K562 (cell line): Measurements from ENCODE around the gene NRXN3. TPM values are rescaled to one million over a fixed set of nuclear protein-coding genes. Genes with fewer than 3 reads are reported as not detected.

Experiments used
- ATAC-seq: fragments of 200-7000 bp; cut with Tn5 transposase; 3 replicates; pipeline ENCODE4 v1.9.1; 2020; ENCODE audit warnings: moderate library complexity
- BruUV-seq: library from RNA; stranded (reverse); fragments of 400-500 nt; replicated peaks from 2 replicates; lab custom pipeline; 2021; lab: Mats Ljungman, UMichigan
- CTCF ChIA-PET: fragments of 300-600 bp; formaldehyde crosslinking; extraction: SDS; loops from one replicate; lab custom pipeline; 2021; ENCODE audit warnings: low intra/inter-chr PET ratio; lab: Yijun Ruan, JAX
- POLR2A ChIA-PET: fragments of 300-600, 350-650 bp; sonication (Branson Sonifier 250); formaldehyde crosslinking; extraction: SDS; loops from one replicate; lab custom pipeline; 2021; ENCODE audit warnings: antibody characterized with exemption, inconsistent platforms; lab: Yijun Ruan, JAX
- DNase-seq, 4 experiments: peaks; one replicate each; pipeline versions ENCODE4 v3.0.0 to v3.0.0-alpha.2; 2011 to 2018; ENCODE audit warnings: low spot score in 3 of 4, mixed read lengths in 3 of 4; ENCODE audit errors: extremely low read depth in 1 of 4
- FAIRE-seq: peaks from 2 replicates; lab custom pipeline; 2011; peaks lifted over from hg19 to GRCh38; lab: Jason Lieb, UNC
- H2AFZ ChIP-seq: 2 replicates; pipeline ENCODE4 v1.6.0; 2011; ENCODE audit warnings: low read depth, low read length, control low read depth, inconsistent platforms
- H3K27ac ChIP-seq: fragments of 200-600 bp; 3 replicates; pipeline ENCODE4 v1.8.0; 2011; ENCODE audit warnings: low read depth, mild to moderate bottlenecking, control low read depth, inconsistent platforms, low read length, moderate library complexity, mixed read lengths; ENCODE audit errors: extremely low read depth
- H3K27me3 ChIP-seq, 2 experiments: fragments of 300-600 bp in 1 of 2; 2 replicates in 1 of 2; 3 replicates in 1 of 2; pipeline versions ENCODE4 v1.6.0 to v1.8.0; 2011; ENCODE audit warnings: inconsistent platforms in 2 of 2, low read length in 2 of 2, mild to moderate bottlenecking in 1 of 2, mixed read lengths in 1 of 2, moderate library complexity in 1 of 2; ENCODE audit not compliant: control insufficient read depth in 2 of 2, insufficient read depth in 2 of 2
- H3K36me3 ChIP-seq: fragments of 300-600 bp; 3 replicates; pipeline ENCODE4 v1.8.0; 2011; ENCODE audit warnings: mild to moderate bottlenecking, low read length, inconsistent platforms; ENCODE audit not compliant: control insufficient read depth, insufficient read depth
- H3K4me1 ChIP-seq, 2 experiments: fragments of 200-600 bp in 1 of 2; replicated peaks in 1 of 2; 2 replicates in 1 of 2; 3 replicates in 1 of 2; pipeline versions ENCODE4 v1.5.1 to v1.8.0; 2011; ENCODE audit warnings: inconsistent platforms in 2 of 2, low read length in 2 of 2, mild to moderate bottlenecking in 1 of 2, mixed read lengths in 1 of 2, moderate library complexity in 1 of 2; ENCODE audit not compliant: control insufficient read depth in 2 of 2, insufficient read depth in 2 of 2
- H3K4me2 ChIP-seq: 2 replicates; pipeline ENCODE4 v1.6.1; 2011; ENCODE audit warnings: low read length, control low read depth, inconsistent platforms, mixed read lengths; ENCODE audit not compliant: insufficient read depth
- H3K4me3 ChIP-seq: fragments of 200-600 bp; sonication (generic), shearing (Covaris generic); 2 replicates; pipeline ENCODE4 v1.5.1; 2016; ENCODE audit warnings: control low read depth, inconsistent platforms
- H3K79me2 ChIP-seq: fragments of 200-600 bp; 3 replicates; pipeline ENCODE4 v1.8.0; 2011; ENCODE audit warnings: low read length, inconsistent platforms; ENCODE audit not compliant: control insufficient read depth, insufficient read depth
- H3K9ac ChIP-seq, 2 experiments: 2 replicates each; pipeline versions ENCODE4 v1.6.0 to v1.6.1; 2011; ENCODE audit warnings: low read depth in 2 of 2, low read length in 2 of 2, control low read depth in 1 of 2, inconsistent platforms in 1 of 2, mild to moderate bottlenecking in 1 of 2, mixed read lengths in 1 of 2; ENCODE audit not compliant: insufficient read depth in 1 of 2
- H3K9me1 ChIP-seq: one replicate; pipeline ENCODE4 v1.6.0; 2011; ENCODE audit warnings: inconsistent platforms, mild to moderate bottlenecking, low read length, moderate library complexity; ENCODE audit not compliant: control insufficient read depth, insufficient read depth
- H3K9me3 ChIP-seq: replicated peaks from 2 replicates; pipeline ENCODE4 v1.5.1; 2011; ENCODE audit warnings: low read depth, low read length, inconsistent platforms; ENCODE audit not compliant: control insufficient read depth, insufficient read depth
- H4K20me1 ChIP-seq: replicated peaks from 2 replicates; pipeline ENCODE4 v1.6.1; 2011; ENCODE audit warnings: low read length, inconsistent platforms, mixed read lengths; ENCODE audit not compliant: control insufficient read depth, insufficient read depth
- ARID1B ChIP-seq: fragments of 450-650 bp; IDR thresholded peaks from 2 replicates; pipeline ENCODE4 v1.6.1; 2016; ENCODE audit warnings: antibody characterized with exemption, mild to moderate bottlenecking, inconsistent platforms
- CHAMP1 ChIP-seq: fragments of 450-650 bp; IDR thresholded peaks from 2 replicates; pipeline ENCODE4 v1.6.1; 2016; ENCODE audit warnings: mild to moderate bottlenecking
- CREM ChIP-seq: IDR thresholded peaks from 2 replicates; pipeline ENCODE4 v1.6.1; 2014; ENCODE audit warnings: antibody characterized with exemption, low read depth
- EP400 ChIP-seq: fragments of 450-650 bp; IDR thresholded peaks from 2 replicates; pipeline ENCODE4 v1.6.1; 2017; ENCODE audit warnings: antibody characterized with exemption, mild to moderate bottlenecking, moderate library complexity
- FOXK1 ChIP-seq: sonication (generic); formaldehyde crosslinking; IDR thresholded peaks from 2 replicates; pipeline ENCODE4 v1.8.0; 2022; ENCODE audit warnings: missing genetic modification reagents, mild to moderate bottlenecking, borderline replicate concordance
- PURB ChIP-seq: sonication (generic); formaldehyde crosslinking; IDR thresholded peaks from 2 replicates; pipeline ENCODE4 v1.9.0; 2021; ENCODE audit warnings: low read depth, mild to moderate bottlenecking, missing genetic modification reagents
- SIRT6 ChIP-seq: IDR thresholded peaks from one replicate; pipeline ENCODE4 v1.6.1; 2012; ENCODE audit warnings: low read depth, mild to moderate bottlenecking, control low read depth, inconsistent platforms, low read length, moderate library complexity
- SPI1 ChIP-seq: IDR thresholded peaks from 2 replicates; pipeline ENCODE4 v1.6.1; 2011; ENCODE audit warnings: low read depth, low read length, control low read depth, borderline replicate concordance
- ZNF124 ChIP-seq: sonication (generic); formaldehyde crosslinking; IDR thresholded peaks from 2 replicates; pipeline ENCODE4 v1.8.1; 2022; ENCODE audit warnings: missing genetic modification reagents
- ZNF217 ChIP-seq: sonication (generic); formaldehyde crosslinking; IDR thresholded peaks from 2 replicates; pipeline ENCODE4 v1.8.0; 2022; ENCODE audit warnings: mild to moderate bottlenecking, missing genetic modification reagents
- WGBS: fragments of 100-300 bp; shearing (Covaris generic); methylation state at CpG from one replicate; pipeline ENCODE4 v1.1.6; 2016; ENCODE audit warnings: low coverage, mixed read lengths; ENCODE audit not compliant: insufficient coverage; ENCODE audit errors: missing lambda C conversion rate; 5-methylcytosine and 5-hydroxymethylcytosine counted together
- in situ Hi-C: fragments of 300-500 bp; cut with MboI; formaldehyde crosslinking; loops from 4 replicates; pipeline ENCODE4 v1.15.0; 2018; ENCODE audit warnings: inconsistent platforms, mixed read lengths
- intact Hi-C: fragments of 100-400 bp; cut with micrococcal nuclease; formaldehyde crosslinking; loops from 2 replicates; pipeline ENCODE4 v1.14.2; 2022
- polyA plus RNA-seq, 8 experiments: library from polyadenylated mRNA; depleted of rRNA in 4 of 8; stranded (reverse) in 5 of 8; unstranded in 3 of 8; fragments of >200 nt; fragmentation: Nextera tagmentation in 2 of 8; fragmentation: Illumina TruSeq in 1 of 8; extraction: Ambion mirVana in 2 of 8; extraction: Trizol in 1 of 8; gene quantifications; 2 replicates each; pipeline versions ENCODE4 v1.2.1 to v1.2.3, GENCODE V29; 2011 to 2014; ENCODE audit warnings: inconsistent platforms in 1 of 8, missing spikeins in 1 of 8
- total RNA-seq, 7 experiments: library from RNA; depleted of rRNA in 6 of 7; stranded (reverse); fragments of >200 nt in 6 of 7; fragmentation: Illumina TruSeq in 2 of 7; extraction: Trizol in 2 of 7; gene quantifications; 2 replicates each; pipeline versions ENCODE4 v1.2.1 to v1.2.3, GENCODE V29; 2011 to 2021; ENCODE audit warnings: low replicate concordance in 1 of 7
- TF ChIP-seq, protein P1 (sequence below): fragments of 450-650 bp; formaldehyde crosslinking; IDR thresholded peaks from 2 replicates; pipeline ENCODE4 v1.4.0; 2020; ENCODE audit warnings: mild to moderate bottlenecking, moderate library complexity
- TF ChIP-seq, protein P2 (sequence below): fragments of 250-450 bp; sonication (Bioruptor Pico); IDR thresholded peaks from 2 replicates; pipeline ENCODE4 v1.8.0; 2022; ENCODE audit warnings: moderate library complexity, mild to moderate bottlenecking, inconsistent platforms

Gene NRXN3
- total and polyA plus RNA-seq, 9 of the 15 experiments (the other 6 are each of a cell fraction or from before 2014, with no cell fraction given), result 0.09 TPM; not detected in 8

- ChIA-PET CTCF (no interaction called here), POLR2A (no interaction called here)
- BruUV-seq, result no TSS peak
- H3K9me1 ChIP-seq, result no peaks in the 10 kb centered on the region
- FAIRE-seq, result no peak
- no peak overlapping the region for H2AFZ ChIP-seq
- no peaks in the 10 kb centered on the region for H3K4me1 ChIP-seq
- H3K4me2 ChIP-seq, result no peak overlapping the region
- H3K36me3 ChIP-seq, result no peaks in the 10 kb centered on the region
- WGBS, result 0% methylated on average over 3 of the region's 6 CpGs
- no peak overlapping the region for H3K4me3 ChIP-seq
- H4K20me1 ChIP-seq, result no peaks in the 10 kb centered on the region
- intact Hi-C loops, result no loop called here
- no peaks in the 10 kb centered on the region for H3K9me3 ChIP-seq
- no peak overlapping the region for H3K9ac ChIP-seq
- H3K79me2 ChIP-seq, result no peaks in the 10 kb centered on the region
- H3K27me3 ChIP-seq, result no peaks in the 10 kb centered on the region
- in situ Hi-C loops, result loop anchor here (25.0 kb wide), 1 partner anchor 1869 kb away; no protein-coding TSS in a partner anchor
- DNase-seq, result no peak
- no peak for ATAC-seq
- H3K27ac ChIP-seq, result no peak overlapping the region
- TF ChIP-seq ZNF124 (no peak), FOXK1 (no peak), ARID1B (no peak), EP400 (no peak), SIRT6 (no peak), CHAMP1 (no peak), CREM (no peak), PURB (no peak), ZNF217 (CRISPR knock-in tag) (no peak), SPI1 (no peak)
- TF ChIP-seq, protein P1, sequence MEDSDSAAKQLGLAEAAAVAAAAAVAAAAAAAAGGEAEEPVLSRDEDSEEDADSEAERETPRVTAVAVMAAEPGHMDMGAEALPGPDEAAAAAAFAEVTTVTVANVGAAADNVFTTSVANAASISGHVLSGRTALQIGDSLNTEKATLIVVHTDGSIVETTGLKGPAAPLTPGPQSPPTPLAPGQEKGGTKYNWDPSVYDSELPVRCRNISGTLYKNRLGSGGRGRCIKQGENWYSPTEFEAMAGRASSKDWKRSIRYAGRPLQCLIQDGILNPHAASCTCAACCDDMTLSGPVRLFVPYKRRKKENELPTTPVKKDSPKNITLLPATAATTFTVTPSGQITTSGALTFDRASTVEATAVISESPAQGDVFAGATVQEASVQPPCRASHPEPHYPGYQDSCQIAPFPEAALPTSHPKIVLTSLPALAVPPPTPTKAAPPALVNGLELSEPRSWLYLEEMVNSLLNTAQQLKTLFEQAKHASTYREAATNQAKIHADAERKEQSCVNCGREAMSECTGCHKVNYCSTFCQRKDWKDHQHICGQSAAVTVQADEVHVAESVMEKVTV (CRISPR knock-in tag), result no peak
- TF ChIP-seq, protein P2, sequence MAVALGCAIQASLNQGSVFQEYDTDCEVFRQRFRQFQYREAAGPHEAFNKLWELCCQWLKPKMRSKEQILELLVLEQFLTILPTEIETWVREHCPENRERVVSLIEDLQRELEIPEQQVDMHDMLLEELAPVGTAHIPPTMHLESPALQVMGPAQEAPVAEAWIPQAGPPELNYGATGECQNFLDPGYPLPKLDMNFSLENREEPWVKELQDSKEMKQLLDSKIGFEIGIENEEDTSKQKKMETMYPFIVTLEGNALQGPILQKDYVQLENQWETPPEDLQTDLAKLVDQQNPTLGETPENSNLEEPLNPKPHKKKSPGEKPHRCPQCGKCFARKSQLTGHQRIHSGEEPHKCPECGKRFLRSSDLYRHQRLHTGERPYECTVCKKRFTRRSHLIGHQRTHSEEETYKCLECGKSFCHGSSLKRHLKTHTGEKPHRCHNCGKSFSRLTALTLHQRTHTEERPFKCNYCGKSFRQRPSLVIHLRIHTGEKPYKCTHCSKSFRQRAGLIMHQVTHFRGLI (CRISPR knock-in tag), result no peak
Measured at GRCh38 chr14:78968265-78968664, 798.1 kb downstream of the NRXN3 start.
